ENCODE data around the gene GALNT6.

GALNT6 gene
- total RNA-seq: 12.9 to 14.2 reads per million in 2 experiments

GRCh38 chr12:51391283-51392123 lies at the start of gene GALNT6:
Gene GALNT6 (minus strand): TSS chr12:51391406. CDS start chr12:51379781, 11,625 bp downstream.
- DNase-seq (ENCODE audit: low read depth): peak; percentile 55

GRCh38 chr12:51439330-51439729 lies 48.1 kb upstream of the GALNT6 start:
- no peak for DNase-seq (ENCODE audit: low read depth)

GRCh38 chr12:51437431-51437830 lies 46.2 kb upstream of the GALNT6 start:
- DNase-seq (ENCODE audit: low read depth): no peak

GRCh38 chr12:51434305-51434704 lies 43.1 kb upstream of the GALNT6 start:
- DNase-seq (ENCODE audit: low read depth): no peak

- no peak for DNase-seq (ENCODE audit: low read depth)
These were observed 41.7 kb upstream of the GALNT6 start for GRCh38 chr12:51432921-51433320.

GRCh38 chr12:51430196-51430895 lies 39.1 kb upstream of the GALNT6 start:
- no peak for DNase-seq (ENCODE audit: low read depth)

GRCh38 chr12:51429700-51430099 lies 38.5 kb upstream of the GALNT6 start:
- DNase-seq (ENCODE audit: low read depth): no peak

GRCh38 chr12:51428256-51428655 lies 37.0 kb upstream of the GALNT6 start:
- DNase-seq (ENCODE audit: low read depth): no peak

GRCh38 chr12:51424662-51425539 lies 33.7 kb upstream of the GALNT6 start, which contains the start of gene SLC4A8:
Gene SLC4A8 (plus strand): TSS chr12:51424831. CDS start chr12:51424988, 157 bp downstream.
- DNase-seq (ENCODE audit: low read depth): peak; percentile 38

GRCh38 chr12:51424094-51424661 lies 33.0 kb upstream of the GALNT6 start:
- DNase-seq (ENCODE audit: low read depth): no peak

- peak; percentile 7 for DNase-seq (ENCODE audit: low read depth)
These were observed 30.2 kb upstream of the GALNT6 start for GRCh38 chr12:51421266-51421884.

GRCh38 chr12:51419425-51420193 lies 28.4 kb upstream of the GALNT6 start:
- DNase-seq (ENCODE audit: low read depth): no peak

GRCh38 chr12:51417826-51418225 lies 26.6 kb upstream of the GALNT6 start:
- DNase-seq (ENCODE audit: low read depth): no peak

GRCh38 chr12:51415931-51416330 lies 24.7 kb upstream of the GALNT6 start:
- no peak for DNase-seq (ENCODE audit: low read depth)

- no peak for DNase-seq (ENCODE audit: low read depth)
These were observed 22.6 kb upstream of the GALNT6 start for GRCh38 chr12:51413791-51414190.

- no peak for DNase-seq (ENCODE audit: low read depth)
These were observed 21.9 kb upstream of the GALNT6 start for GRCh38 chr12:51413149-51413548.

GRCh38 chr12:51409846-51410245 lies 18.6 kb upstream of the GALNT6 start:
- DNase-seq (ENCODE audit: low read depth): no peak

- DNase-seq (ENCODE audit: low read depth): no peak
These were observed 16.4 kb upstream of the GALNT6 start for GRCh38 chr12:51407604-51408003.

- no peak for DNase-seq (ENCODE audit: low read depth)
These were observed 15.7 kb upstream of the GALNT6 start for GRCh38 chr12:51406859-51407258.

GRCh38 chr12:51406290-51406689 lies 15.1 kb upstream of the GALNT6 start:
- DNase-seq (ENCODE audit: low read depth): no peak

Measured in T follicular helper cell (primary cell).